Measurements from ENCODE around the gene LIN28B. TPM values are rescaled to one million over a fixed set of nuclear protein-coding genes. Genes with fewer than 3 reads are reported as not detected.

The LIN28B gene
- total and polyA plus RNA-seq, 4 donors: 0.12 to 0.14 TPM; not detected in 2

DNA sequence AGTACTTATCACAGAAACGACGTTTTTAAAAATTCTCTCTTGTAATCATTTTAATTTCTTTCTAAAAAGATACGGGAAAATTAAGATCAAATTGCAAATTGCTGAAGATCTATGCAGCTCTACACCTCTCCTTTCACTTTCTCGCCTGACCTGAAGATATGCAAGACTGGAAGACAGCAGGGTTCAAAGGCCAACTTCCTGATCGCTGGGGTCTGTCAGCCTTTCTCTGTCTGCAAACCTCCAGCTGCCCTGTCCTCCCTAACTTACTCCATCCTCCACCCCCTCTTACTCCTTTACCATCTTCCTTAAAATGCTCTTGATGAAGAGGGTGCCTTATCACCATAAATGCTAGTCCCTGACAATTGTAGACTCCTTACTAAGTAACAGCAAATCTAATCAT lies 159.2 kb downstream of the LIN28B start:
- Histone ChIP-seq H3K9ac (ENCODE audit: insufficient read depth in 1 of 2, low read length in 2 of 2) (no peak overlapping the region), H3K9me3 (ENCODE audit: control insufficient read depth in 4 of 4, insufficient read depth in 3 of 4, low read length in 3 of 4) (no peaks in the 10 kb centered on the region), H3K36me3 (ENCODE audit: control insufficient read depth in 4 of 4, insufficient read depth in 4 of 4, low read length in 4 of 4) (peaks cover 0 to 27% (median 3%) of the 10 kb centered on the region in 4 donors), H3K4me3 (no peak overlapping the region), H3K27me3 (ENCODE audit: control insufficient read depth in 3 of 3, insufficient read depth in 3 of 3, low read length in 2 of 3) (no peaks in the 10 kb centered on the region), H3K4me1 (ENCODE audit: control insufficient read depth in 5 of 5, insufficient read depth in 5 of 5, low read length in 5 of 5) (no peaks in the 10 kb centered on the region), H3K27ac (ENCODE audit: low read depth in 1 of 2, low read length in 1 of 2) (no peak overlapping the region)
- ATAC-seq (ENCODE audit: insufficient read depth, low FRiP score) (no peak), DNase-seq (no peak)
- TF ChIP-seq, protein P1, sequence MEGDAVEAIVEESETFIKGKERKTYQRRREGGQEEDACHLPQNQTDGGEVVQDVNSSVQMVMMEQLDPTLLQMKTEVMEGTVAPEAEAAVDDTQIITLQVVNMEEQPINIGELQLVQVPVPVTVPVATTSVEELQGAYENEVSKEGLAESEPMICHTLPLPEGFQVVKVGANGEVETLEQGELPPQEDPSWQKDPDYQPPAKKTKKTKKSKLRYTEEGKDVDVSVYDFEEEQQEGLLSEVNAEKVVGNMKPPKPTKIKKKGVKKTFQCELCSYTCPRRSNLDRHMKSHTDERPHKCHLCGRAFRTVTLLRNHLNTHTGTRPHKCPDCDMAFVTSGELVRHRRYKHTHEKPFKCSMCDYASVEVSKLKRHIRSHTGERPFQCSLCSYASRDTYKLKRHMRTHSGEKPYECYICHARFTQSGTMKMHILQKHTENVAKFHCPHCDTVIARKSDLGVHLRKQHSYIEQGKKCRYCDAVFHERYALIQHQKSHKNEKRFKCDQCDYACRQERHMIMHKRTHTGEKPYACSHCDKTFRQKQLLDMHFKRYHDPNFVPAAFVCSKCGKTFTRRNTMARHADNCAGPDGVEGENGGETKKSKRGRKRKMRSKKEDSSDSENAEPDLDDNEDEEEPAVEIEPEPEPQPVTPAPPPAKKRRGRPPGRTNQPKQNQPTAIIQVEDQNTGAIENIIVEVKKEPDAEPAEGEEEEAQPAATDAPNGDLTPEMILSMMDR (IDR thresholded peaks at IDR 0.05; ENCODE audit: control extremely low read depth, extremely low read depth): no peak
- WGBS, 2 donors: 87 to 89% methylated on average over 5 of the region's 5 CpGs

DNA sequence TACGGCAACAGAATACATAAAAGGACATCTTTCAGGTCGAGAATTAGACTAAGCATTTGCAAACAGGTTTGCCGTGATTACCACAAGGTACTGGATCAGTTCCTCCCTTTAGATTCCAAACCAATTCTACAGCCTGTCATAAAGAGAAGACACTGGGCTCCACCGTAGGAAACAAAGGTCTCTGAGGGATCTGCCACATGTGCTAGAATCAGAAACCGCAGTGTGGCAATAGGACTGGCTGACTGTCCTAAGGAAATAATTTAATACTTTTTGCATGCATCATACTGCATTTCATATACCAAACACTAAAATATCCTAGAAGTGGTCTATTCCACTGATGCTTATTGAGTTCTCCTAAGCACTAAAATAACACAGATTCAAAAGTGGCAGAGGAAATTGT lies 163.7 kb downstream of the LIN28B start:
- H3K9me3 ChIP-seq (ENCODE audit: control insufficient read depth in 4 of 4, insufficient read depth in 3 of 4, low read length in 3 of 4): no peaks in the 10 kb centered on the region
- TF ChIP-seq, protein P1 (IDR thresholded peaks at IDR 0.05; ENCODE audit: control extremely low read depth, extremely low read depth): no peak
- no peak for ATAC-seq (ENCODE audit: insufficient read depth, low FRiP score)
- no peak overlapping the region for H3K4me3 ChIP-seq
- H3K27ac ChIP-seq (ENCODE audit: low read depth in 1 of 2, low read length in 1 of 2): no peak overlapping the region
- no peak overlapping the region for H3K9ac ChIP-seq (ENCODE audit: insufficient read depth in 1 of 2, low read length in 2 of 2)
- H3K27me3 ChIP-seq (ENCODE audit: control insufficient read depth in 3 of 3, insufficient read depth in 3 of 3, low read length in 2 of 3): no peaks in the 10 kb centered on the region
- 88 to 91% methylated on average over 5 of the region's 5 CpGs for WGBS, 2 donors
- no peak for DNase-seq
- no peaks in the 10 kb centered on the region for H3K4me1 ChIP-seq (ENCODE audit: control insufficient read depth in 5 of 5, insufficient read depth in 5 of 5, low read length in 5 of 5)
- peaks cover 0 to 22% (median 2%) of the 10 kb centered on the region in 4 donors for H3K36me3 ChIP-seq (ENCODE audit: control insufficient read depth in 4 of 4, insufficient read depth in 4 of 4, low read length in 4 of 4)

DNA sequence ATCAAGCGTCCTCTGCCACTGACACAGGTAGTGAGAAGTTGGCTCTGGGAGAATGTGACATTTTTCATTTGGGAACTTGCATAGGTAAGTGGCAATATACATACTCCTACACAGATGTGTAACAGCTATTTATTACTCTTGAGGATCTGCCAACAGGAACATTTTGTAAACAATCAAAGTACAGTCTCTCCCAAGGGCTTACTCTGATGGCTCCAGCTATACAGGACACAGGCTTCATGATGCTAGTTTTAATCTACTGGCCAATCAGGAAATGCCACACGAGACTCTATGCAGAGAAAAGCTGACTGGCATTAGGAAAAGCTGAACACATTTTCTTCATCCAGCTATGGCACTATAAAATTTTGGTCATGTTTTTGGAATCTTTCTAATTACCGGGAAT lies 165.1 kb downstream of the LIN28B start:
- TF ChIP-seq, protein P1 (IDR thresholded peaks at IDR 0.05; ENCODE audit: control extremely low read depth, extremely low read depth): no peak
- no peak overlapping the region for H3K9ac ChIP-seq (ENCODE audit: insufficient read depth in 1 of 2, low read length in 2 of 2)
- H3K27me3 ChIP-seq (ENCODE audit: control insufficient read depth in 3 of 3, insufficient read depth in 3 of 3, low read length in 2 of 3): no peaks in the 10 kb centered on the region
- ATAC-seq (ENCODE audit: insufficient read depth, low FRiP score) (no peak), DNase-seq (no peak)
- no peaks in the 10 kb centered on the region for H3K9me3 ChIP-seq (ENCODE audit: control insufficient read depth in 4 of 4, insufficient read depth in 3 of 4, low read length in 3 of 4)
- no peak overlapping the region for H3K27ac ChIP-seq (ENCODE audit: low read depth in 1 of 2, low read length in 1 of 2)
- no peaks in the 10 kb centered on the region for H3K4me1 ChIP-seq (ENCODE audit: control insufficient read depth in 5 of 5, insufficient read depth in 5 of 5, low read length in 5 of 5)
- H3K36me3 ChIP-seq (ENCODE audit: control insufficient read depth in 4 of 4, insufficient read depth in 4 of 4, low read length in 4 of 4): peaks cover 0 to 20% (median 2%) of the 10 kb centered on the region in 4 donors
- WGBS, 2 donors: 79 to 83% methylated on average over 3 of the region's 3 CpGs
- no peak overlapping the region for H3K4me3 ChIP-seq

DNA sequence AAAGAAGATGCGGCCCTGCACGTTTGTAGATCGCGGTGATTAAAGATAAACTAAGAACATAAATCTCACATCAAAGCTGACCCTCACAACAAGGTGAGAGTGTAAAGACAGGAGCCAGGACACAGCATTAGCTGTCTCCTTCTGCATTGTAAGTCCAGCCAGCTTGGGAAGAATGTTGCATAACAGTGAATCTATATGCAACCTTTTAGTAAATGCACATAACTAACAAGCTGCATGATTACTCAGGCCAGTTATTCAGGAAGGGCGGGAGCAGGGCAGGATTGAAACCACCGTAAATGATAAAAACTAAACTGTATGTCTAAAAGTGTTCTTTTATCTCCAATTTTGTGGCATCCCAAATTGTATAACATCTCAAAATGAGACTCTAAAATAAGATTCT lies 165.8 kb downstream of the LIN28B start:
- H3K4me1 ChIP-seq (ENCODE audit: control insufficient read depth in 5 of 5, insufficient read depth in 5 of 5, low read length in 5 of 5): no peaks in the 10 kb centered on the region
- peaks cover 0 to 14% (median under 1%) of the 10 kb centered on the region in 4 donors for H3K36me3 ChIP-seq (ENCODE audit: control insufficient read depth in 4 of 4, insufficient read depth in 4 of 4, low read length in 4 of 4)
- no peaks in the 10 kb centered on the region for H3K9me3 ChIP-seq (ENCODE audit: control insufficient read depth in 4 of 4, insufficient read depth in 3 of 4, low read length in 3 of 4)
- no peak for DNase-seq
- WGBS, 2 donors: 73 to 76% methylated on average over 6 of the region's 6 CpGs
- no peak overlapping the region for H3K27ac ChIP-seq (ENCODE audit: low read depth in 1 of 2, low read length in 1 of 2)
- no peaks in the 10 kb centered on the region for H3K27me3 ChIP-seq (ENCODE audit: control insufficient read depth in 3 of 3, insufficient read depth in 3 of 3, low read length in 2 of 3)
- no peak overlapping the region for H3K4me3 ChIP-seq
- ATAC-seq (ENCODE audit: insufficient read depth, low FRiP score): no peak
- TF ChIP-seq, protein P1 (IDR thresholded peaks at IDR 0.05; ENCODE audit: control extremely low read depth, extremely low read depth): no peak
- H3K9ac ChIP-seq (ENCODE audit: insufficient read depth in 1 of 2, low read length in 2 of 2): no peak overlapping the region

All from lung (tissue), 12 donors.